H9 (cell line): Measurements from ENCODE around the gene ANXA10. TPM values are rescaled to one million over a fixed set of nuclear protein-coding genes. Genes with fewer than 3 reads are reported as not detected.

Experiments used
- DNase-seq: peaks from one replicate; pipeline ENCODE4 v3.0.0-alpha.2; 2017
- H2AFZ ChIP-seq: one replicate; pipeline ENCODE4 v1.6.1; 2013; ENCODE audit warnings: mild to moderate bottlenecking, low read length, control low read depth, moderate library complexity
- H2AK5ac ChIP-seq: 2 replicates; pipeline ENCODE4 v1.6.1; 2013; ENCODE audit warnings: low read length, control low read depth, mixed read lengths; ENCODE audit not compliant: insufficient read length
- H2BK120ac ChIP-seq: one replicate; pipeline ENCODE4 v1.6.1; 2013; ENCODE audit warnings: low read depth, mild to moderate bottlenecking, low read length, control low read depth, inconsistent platforms; ENCODE audit not compliant: poor library complexity, severe bottlenecking
- H2BK12ac ChIP-seq: 2 replicates; pipeline ENCODE4 v1.6.1; 2013; ENCODE audit warnings: low read length, control low read depth, mixed read lengths, low read depth; ENCODE audit not compliant: insufficient read length
- H2BK15ac ChIP-seq: 2 replicates; pipeline ENCODE4 v1.6.1; 2013; ENCODE audit warnings: low read depth, low read length, control low read depth
- H2BK20ac ChIP-seq: one replicate; pipeline ENCODE4 v1.6.1; 2013; ENCODE audit warnings: low read depth, mild to moderate bottlenecking, low read length, control low read depth, inconsistent platforms; ENCODE audit not compliant: poor library complexity, severe bottlenecking
- H2BK5ac ChIP-seq: 2 replicates; pipeline ENCODE4 v1.6.1; 2013; ENCODE audit warnings: low read length, control low read depth, mixed read lengths; ENCODE audit not compliant: insufficient read length
- H3K14ac ChIP-seq: 2 replicates; pipeline ENCODE4 v1.6.1; 2013; ENCODE audit warnings: low read length, control low read depth; ENCODE audit not compliant: insufficient read depth
- H3K18ac ChIP-seq: 2 replicates; pipeline ENCODE4 v1.6.1; 2013; ENCODE audit warnings: low read depth, mild to moderate bottlenecking, mixed read lengths, low read length, control low read depth; ENCODE audit not compliant: insufficient read length
- H3K23ac ChIP-seq: 2 replicates; pipeline ENCODE4 v1.6.1; 2013; ENCODE audit warnings: low read length, control low read depth, mixed read lengths, low read depth; ENCODE audit not compliant: insufficient read length
- H3K23me2 ChIP-seq: 2 replicates; pipeline ENCODE4 v1.6.1; 2013; ENCODE audit warnings: low read depth, mild to moderate bottlenecking, mixed read lengths, low read length, control low read depth; ENCODE audit not compliant: insufficient read length, poor library complexity, severe bottlenecking
- H3K27ac ChIP-seq: 2 replicates; pipeline ENCODE4 v1.5.1; 2013; ENCODE audit warnings: low read length, control low read depth, mixed read lengths, low read depth; ENCODE audit not compliant: insufficient read length
- H3K27me3 ChIP-seq: 2 replicates; pipeline ENCODE4 v1.6.1; 2013; ENCODE audit warnings: low read length, control low read depth, inconsistent platforms; ENCODE audit not compliant: insufficient read depth
- H3K4ac ChIP-seq: 2 replicates; pipeline ENCODE4 v1.6.1; 2013; ENCODE audit warnings: low read depth, mild to moderate bottlenecking, control low read depth, inconsistent platforms, low read length, moderate library complexity
- H3K4me1 ChIP-seq: 2 replicates; pipeline ENCODE4 v1.6.1; 2013; ENCODE audit warnings: low read length, control low read depth, inconsistent platforms; ENCODE audit not compliant: insufficient read depth
- H3K4me2 ChIP-seq: 2 replicates; pipeline ENCODE4 v1.6.1; 2013; ENCODE audit warnings: low read length, control low read depth, mixed read lengths; ENCODE audit not compliant: insufficient read length, insufficient read depth
- H3K56ac ChIP-seq: 2 replicates; pipeline ENCODE4 v1.6.1; 2013; ENCODE audit warnings: low read depth, mild to moderate bottlenecking, mixed read lengths, low read length, control low read depth; ENCODE audit not compliant: insufficient read length
- H3K79me1 ChIP-seq: 2 replicates; pipeline ENCODE4 v1.6.1; 2013; ENCODE audit warnings: low read depth, mild to moderate bottlenecking, moderate library complexity, low read length, control low read depth, inconsistent platforms; ENCODE audit not compliant: insufficient read depth, poor library complexity, severe bottlenecking
- H3K79me2 ChIP-seq: 2 replicates; pipeline ENCODE4 v1.6.1; 2013; ENCODE audit warnings: low read length, control low read depth, inconsistent platforms; ENCODE audit not compliant: insufficient read depth
- H3K9ac ChIP-seq: 2 replicates; pipeline ENCODE4 v1.6.1; 2013; ENCODE audit warnings: low read length, control low read depth, mixed read lengths; ENCODE audit not compliant: insufficient read length; ENCODE audit errors: extremely low read depth
- H3K9me3 ChIP-seq: one replicate; pipeline ENCODE4 v1.6.1; 2013; ENCODE audit warnings: low read depth, low read length, inconsistent platforms; ENCODE audit not compliant: control insufficient read depth
- H3T11ph ChIP-seq: one replicate; pipeline ENCODE4 v1.6.1; 2013; ENCODE audit warnings: mild to moderate bottlenecking, low read length, control low read depth, inconsistent platforms
- H4K20me1 ChIP-seq: one replicate; pipeline ENCODE4 v1.6.1; 2013; ENCODE audit not compliant: control insufficient read depth, insufficient read length, insufficient read depth
- H4K5ac ChIP-seq: 2 replicates; pipeline ENCODE4 v1.6.1; 2013; ENCODE audit warnings: low read depth, mild to moderate bottlenecking, mixed read lengths, low read length, control low read depth; ENCODE audit not compliant: insufficient read length
- H4K8ac ChIP-seq: replicated peaks from 2 replicates; pipeline ENCODE4 v1.6.1; 2013; ENCODE audit warnings: low read length, control low read depth, mixed read lengths, low read depth; ENCODE audit not compliant: insufficient read length
- H4K91ac ChIP-seq: 2 replicates; pipeline ENCODE4 v1.6.1; 2013; ENCODE audit warnings: low read depth, mild to moderate bottlenecking, moderate library complexity, mixed read lengths, low read length, control low read depth; ENCODE audit not compliant: insufficient read length
- H3K27ac Mint-ChIP-seq, 3 experiments: 2 replicates in 2 of 3; 3 replicates in 1 of 3; pipeline ENCODE4 v1.8.0; 2020 to 2021; ENCODE audit warnings: mixed read lengths in 3 of 3, mild to moderate bottlenecking in 1 of 3, moderate library complexity in 1 of 3
- H3K27me3 Mint-ChIP-seq: 2 replicates; pipeline ENCODE4 v1.8.0; 2021; ENCODE audit warnings: low read depth, mild to moderate bottlenecking, moderate library complexity, mixed read lengths
- H3K36me3 Mint-ChIP-seq, 3 experiments: 2 replicates in 2 of 3; 3 replicates in 1 of 3; pipeline ENCODE4 v1.8.0; 2020 to 2021; ENCODE audit warnings: low read depth in 3 of 3, mixed read lengths in 3 of 3; ENCODE audit not compliant: insufficient read depth in 1 of 3
- H3K4me1 Mint-ChIP-seq, 2 experiments: 2 replicates each; pipeline ENCODE4 v1.8.0; 2020; ENCODE audit warnings: mixed read lengths in 2 of 2
- H3K4me3 Mint-ChIP-seq, 2 experiments: 2 replicates in 1 of 2; 3 replicates in 1 of 2; pipeline ENCODE4 v1.8.0; 2020 to 2021; ENCODE audit warnings: mild to moderate bottlenecking in 2 of 2, mixed read lengths in 2 of 2, moderate library complexity in 1 of 2
- H3K9me3 Mint-ChIP-seq, 2 experiments: 2 replicates in 1 of 2; 3 replicates in 1 of 2; pipeline ENCODE4 v1.8.0; 2020; ENCODE audit warnings: mild to moderate bottlenecking in 2 of 2, mixed read lengths in 2 of 2, moderate library complexity in 1 of 2
- CTCF ChIP-seq: fragments of 200-600 bp; sonication (generic); conservative IDR thresholded peaks from 3 replicates; pipeline ENCODE4 v1.8.0; 2021; ENCODE audit warnings: antibody characterized with exemption, mild to moderate bottlenecking
- WGBS: extraction: QIAGEN DNeasy Blood & Tissue Kit; methylation state at CpG from one replicate; pipeline ENCODE4 v1.1.7; 2013; ENCODE audit warnings: missing lambda C conversion rate, low lambda C conversion rate, mixed read lengths; ENCODE audit not compliant: insufficient read length; ENCODE audit errors: extremely low coverage; 5-methylcytosine and 5-hydroxymethylcytosine counted together
- total RNA-seq: library from RNA; stranded (reverse); gene quantifications from 2 replicates; pipeline ENCODE4 v1.2.1, GENCODE V29; 2021

The ANXA10 gene
- total RNA-seq, 1 experiment from 2014 or later, result not detected

DNA sequence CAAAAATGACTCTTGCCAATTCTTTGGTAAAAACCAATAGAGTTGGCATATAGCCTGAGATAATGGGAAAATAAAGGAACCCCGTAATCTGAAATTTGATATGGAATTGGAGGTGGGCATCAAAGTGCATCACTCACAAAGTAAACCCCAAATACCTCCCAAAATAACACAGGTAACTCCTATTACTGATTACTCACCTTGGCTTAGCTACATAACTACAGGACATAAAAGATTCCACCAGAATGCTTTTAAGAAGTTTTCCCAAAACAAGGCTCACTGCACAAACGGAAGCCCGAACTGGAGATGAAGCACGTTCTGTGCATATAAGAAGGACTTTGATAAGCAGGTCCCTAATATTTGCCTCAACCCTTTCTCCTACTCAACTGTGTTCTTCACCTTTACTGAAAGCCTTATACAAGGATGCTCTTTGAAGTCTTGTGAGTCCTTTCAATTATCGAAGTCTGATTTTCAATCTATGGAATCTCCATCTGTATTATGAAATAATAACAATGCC lies 14.6 kb upstream of the ANXA10 start:
- Histone ChIP-seq H2AK5ac (no peak overlapping the region), H2BK5ac (no peak overlapping the region), H3K56ac (no peak overlapping the region), H3K9me3 (no peaks in the 10 kb centered on the region), H2AFZ (no peak overlapping the region), H3K4ac (no peak overlapping the region), H4K20me1 (no peaks in the 10 kb centered on the region), H3T11ph (no peak overlapping the region), H3K79me1 (no peaks in the 10 kb centered on the region), H3K14ac (no peak overlapping the region), H3K4me1 (no peaks in the 10 kb centered on the region), H2BK15ac (no peak overlapping the region), H3K23me2 (no peaks in the 10 kb centered on the region), H4K8ac (no peak overlapping the region), H3K27ac (no peak overlapping the region), H3K18ac (no peak overlapping the region), H3K27me3 (no peaks in the 10 kb centered on the region), H2BK120ac (no peak overlapping the region), H3K4me2 (no peak overlapping the region), H3K9ac (no peak overlapping the region), H4K5ac (no peak overlapping the region), H2BK20ac (no peak overlapping the region), H4K91ac (no peak overlapping the region), H3K79me2 (no peaks in the 10 kb centered on the region), H2BK12ac (no peak overlapping the region), H3K23ac (no peak overlapping the region)
- no peak for TF ChIP-seq CTCF
- no peaks in the 10 kb centered on the region for H3K9me3 Mint-ChIP-seq
- DNase-seq, result no peak
- peaks cover 6% of the 10 kb centered on the region in 2 experiments for H3K4me1 Mint-ChIP-seq
- H3K27me3 Mint-ChIP-seq, result no peaks in the 10 kb centered on the region
- no peak overlapping the region for H3K4me3 Mint-ChIP-seq
- H3K36me3 Mint-ChIP-seq, result no peaks in the 10 kb centered on the region
- no peak overlapping the region for H3K27ac Mint-ChIP-seq
- WGBS, result no CpG with 5 or more reads among the region's 5 CpGs
